Measurements from ENCODE around the gene SLC47A2.
"Not testable (repeated sequence)": the region's sequence is repeated elsewhere in the genome, so short reads cannot be mapped to it uniquely, and the experiment has no call there.

SLC47A2 gene

GRCh38 chr17:19707728-19708221 lies 8.6 kb downstream of the SLC47A2 start:
- DNase-seq, result no peak

- no peak for DNase-seq
Observed at GRCh38 chr17:19706791-19707727, 9.3 kb downstream of the SLC47A2 start.

DNA sequence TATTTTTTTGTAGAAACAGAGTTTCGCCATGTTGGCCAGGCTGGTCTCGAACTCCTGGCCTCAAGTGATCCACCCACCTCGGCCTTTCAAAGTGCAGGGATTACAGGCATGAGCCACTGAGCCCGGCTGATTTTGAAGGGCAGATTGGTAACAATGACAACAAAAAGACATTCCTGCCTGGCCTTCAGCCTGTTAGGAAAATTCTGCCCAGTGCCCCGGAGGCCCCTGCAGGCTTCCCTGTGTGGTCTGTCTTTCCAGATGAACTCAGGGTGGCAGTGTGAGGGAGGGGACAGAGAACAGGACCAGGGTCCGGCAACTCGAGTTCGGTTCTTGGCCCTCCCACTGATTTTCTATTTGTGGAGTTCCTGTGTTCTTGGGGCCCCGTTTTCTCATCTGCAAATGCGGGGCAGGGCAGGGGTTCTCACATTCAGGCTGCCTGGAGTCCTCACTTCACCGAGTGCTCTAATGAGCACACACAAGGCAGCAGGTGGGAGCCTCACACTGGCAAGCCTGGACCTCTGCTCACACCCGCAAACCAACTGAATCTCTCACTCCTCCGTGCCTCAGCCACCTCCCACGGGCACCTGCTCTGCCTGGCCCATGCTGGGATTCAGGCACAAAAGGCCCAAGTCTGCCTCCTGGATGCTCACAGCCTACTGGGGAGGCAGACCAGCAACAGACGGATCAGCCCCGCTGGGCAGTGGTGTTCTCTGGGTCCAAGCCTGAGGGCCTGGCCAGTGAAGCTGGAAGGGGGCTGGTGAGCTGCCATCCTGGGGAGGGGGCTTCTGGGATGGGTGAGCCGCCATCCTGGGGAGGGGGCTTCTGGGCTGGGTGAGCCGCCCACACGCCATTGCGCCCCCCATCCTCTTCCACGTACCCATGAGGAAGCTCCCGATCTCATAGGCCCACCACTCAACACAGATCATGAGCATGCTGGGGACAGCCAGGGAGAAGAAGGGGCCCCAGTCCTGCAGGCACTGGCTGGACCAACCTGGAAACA lies 10.3 kb downstream of the SLC47A2 start:
- DNase-seq, result no peak

DNA sequence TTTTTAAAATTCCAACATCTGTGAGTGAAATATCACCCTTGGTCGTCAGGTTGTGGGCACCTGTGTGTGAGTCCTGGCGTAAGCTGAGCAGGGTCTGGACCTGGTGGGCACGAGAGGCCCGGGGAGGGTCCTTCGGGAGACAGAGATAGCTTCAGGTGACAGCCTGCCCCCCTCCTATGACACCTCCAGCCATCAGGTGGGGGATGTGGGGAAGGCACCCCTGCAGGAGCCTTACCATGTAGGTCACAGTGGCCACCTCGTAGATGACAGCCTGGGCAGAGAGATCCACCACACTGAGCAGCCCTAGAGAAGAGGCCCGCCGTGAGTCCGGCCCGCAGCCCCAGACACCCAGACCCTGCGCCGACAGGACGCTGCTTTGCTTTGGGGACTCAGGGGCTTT lies 11.2 kb downstream of the SLC47A2 start:
- DNase-seq, result no peak

GRCh38 chr17:19703828-19704613 lies 12.4 kb downstream of the SLC47A2 start:
- DNase-seq, result no peak

DNA sequence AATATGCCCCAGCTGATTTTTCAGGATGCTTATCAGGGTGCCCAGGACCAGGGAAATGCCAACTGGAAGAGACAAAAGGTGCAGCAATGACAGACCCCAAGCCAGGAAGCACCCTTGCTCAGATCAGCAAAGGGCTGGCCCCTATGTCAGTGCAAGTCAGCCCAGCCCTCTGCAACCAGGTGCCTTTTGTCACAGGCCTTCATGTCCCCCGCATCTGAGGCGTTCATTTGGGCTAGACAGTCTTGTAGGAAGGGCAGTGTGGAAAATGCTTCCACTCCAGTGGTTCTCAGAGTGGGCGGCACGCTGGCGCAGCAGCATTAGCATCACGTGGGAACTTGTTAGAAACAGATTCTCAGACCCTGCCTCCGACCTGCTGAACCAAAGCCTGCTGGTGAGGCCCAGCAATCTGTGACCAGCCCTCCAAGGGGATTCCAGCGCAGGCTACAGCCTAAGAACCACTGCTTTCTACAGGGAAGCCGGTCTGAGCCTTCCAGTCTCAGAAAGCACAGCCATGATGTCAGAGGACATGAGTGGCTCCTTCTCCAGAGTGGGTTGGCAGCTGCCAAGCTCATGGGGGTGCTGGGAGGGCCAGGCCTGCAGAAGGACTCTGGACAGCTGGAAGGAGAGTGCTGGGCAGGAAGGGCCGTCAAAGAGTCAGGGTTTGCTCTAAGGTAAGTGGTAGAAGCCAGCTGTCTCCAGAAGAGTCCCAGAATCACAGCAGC lies 13.1 kb downstream of the SLC47A2 start:
- DNase-seq, result no peak

GRCh38 chr17:19702217-19702641 lies 14.2 kb downstream of the SLC47A2 start:
- no peak for DNase-seq

GRCh38 chr17:19686400-19687090 lies 29.8 kb downstream of the SLC47A2 start:
- DNase-seq, result no peak

- not testable (repeated sequence) for DNase-seq
Observed at GRCh38 chr17:19684909-19685580, 31.3 kb downstream of the SLC47A2 start.

- no peak for DNase-seq
Observed at GRCh38 chr17:19683117-19683516, 33.3 kb downstream of the SLC47A2 start.

DNA sequence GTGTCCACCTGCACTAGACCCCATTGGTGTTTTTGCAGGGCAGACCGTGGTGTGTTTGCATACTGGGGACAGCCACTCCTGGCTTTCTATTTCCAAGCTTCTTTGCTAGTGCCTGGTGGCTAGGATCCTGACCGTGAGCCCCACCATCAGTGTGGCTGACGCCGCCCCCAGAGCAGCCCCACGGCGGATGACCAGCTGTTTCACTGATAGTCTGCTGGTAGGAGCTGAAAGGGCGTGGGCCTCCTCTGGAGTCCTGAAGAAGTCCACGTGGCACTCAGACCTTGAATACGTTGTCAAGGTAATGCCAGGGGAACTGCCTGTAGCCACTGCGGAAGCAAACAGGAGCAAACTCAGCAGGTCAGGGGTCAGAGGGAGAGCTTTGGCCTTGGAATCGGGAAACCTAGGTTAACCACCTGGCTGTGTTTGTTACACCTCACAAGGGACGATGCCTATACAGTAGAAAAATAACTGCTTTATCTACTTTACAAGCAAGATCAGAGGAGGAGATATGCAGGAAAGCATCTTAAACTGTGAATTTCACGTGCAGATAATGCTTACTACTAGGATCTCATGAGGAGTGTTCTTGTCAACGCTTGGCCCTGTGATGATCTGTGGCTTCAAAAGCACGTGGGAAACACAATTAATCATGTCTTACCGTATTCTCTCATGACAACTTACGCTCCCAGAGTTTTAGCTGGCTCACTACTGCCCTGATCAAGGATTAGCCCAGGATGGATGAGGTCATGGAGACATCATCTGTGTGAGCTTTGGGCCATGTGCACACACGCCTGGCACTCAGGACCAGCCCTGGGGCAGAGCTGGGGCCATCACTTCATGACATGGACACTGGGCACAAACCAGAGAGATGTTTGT lies 37.6 kb downstream of the SLC47A2 start:
- DNase-seq, result no peak

DNA sequence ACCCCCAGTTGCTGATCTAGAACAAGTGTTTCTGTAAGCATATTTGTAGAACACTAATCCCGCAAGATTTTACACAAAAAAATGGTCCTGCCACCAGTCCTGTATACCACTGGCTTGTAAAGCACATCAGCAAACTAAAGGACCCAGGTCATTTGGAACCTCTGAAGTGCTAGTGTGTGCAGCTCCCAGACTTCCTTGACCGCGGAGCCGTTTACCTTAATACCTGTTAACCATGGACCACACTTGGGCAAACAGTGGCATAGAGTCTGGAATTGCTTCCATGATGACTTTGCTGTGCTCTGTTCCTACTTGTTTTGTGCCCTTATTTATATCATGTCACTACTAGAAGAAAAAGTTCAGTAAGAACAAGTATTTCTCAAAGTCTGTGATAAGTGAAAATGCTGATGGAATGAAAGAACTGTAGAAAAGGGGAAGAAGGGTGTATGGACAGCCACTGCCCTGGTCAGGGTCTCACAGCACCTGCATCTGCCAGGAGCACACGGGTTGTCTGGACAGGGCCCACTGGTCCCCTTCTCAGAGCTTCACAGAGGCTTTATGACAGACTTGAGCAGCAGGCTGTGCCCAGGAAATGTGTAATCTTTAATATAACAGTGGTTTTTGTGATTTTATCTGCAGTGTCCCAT lies 38.5 kb downstream of the SLC47A2 start:
- no peak for DNase-seq

- no peak for DNase-seq
Observed at GRCh38 chr17:19676896-19677295, 39.5 kb downstream of the SLC47A2 start.

DNA sequence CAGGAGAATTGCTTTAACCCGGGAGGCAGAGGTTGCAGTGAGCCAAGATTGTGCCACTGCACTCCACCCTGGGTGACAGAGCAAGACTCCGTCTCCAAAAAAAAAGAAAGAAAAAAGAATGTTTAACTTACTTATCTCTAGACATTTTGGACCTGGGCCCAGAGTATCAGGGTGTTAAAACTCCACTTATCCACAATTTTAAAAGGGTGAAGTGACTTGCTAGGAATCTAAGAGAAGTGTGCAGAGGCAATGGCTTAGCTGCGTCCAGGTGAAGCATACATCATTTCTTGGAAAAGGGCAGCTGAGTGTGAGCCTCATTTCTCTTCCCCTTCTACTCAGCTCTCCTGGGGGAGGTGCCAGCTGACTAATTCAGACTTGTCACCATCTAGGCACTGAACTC lies 42.8 kb downstream of the SLC47A2 start:
- no peak for DNase-seq

DNA sequence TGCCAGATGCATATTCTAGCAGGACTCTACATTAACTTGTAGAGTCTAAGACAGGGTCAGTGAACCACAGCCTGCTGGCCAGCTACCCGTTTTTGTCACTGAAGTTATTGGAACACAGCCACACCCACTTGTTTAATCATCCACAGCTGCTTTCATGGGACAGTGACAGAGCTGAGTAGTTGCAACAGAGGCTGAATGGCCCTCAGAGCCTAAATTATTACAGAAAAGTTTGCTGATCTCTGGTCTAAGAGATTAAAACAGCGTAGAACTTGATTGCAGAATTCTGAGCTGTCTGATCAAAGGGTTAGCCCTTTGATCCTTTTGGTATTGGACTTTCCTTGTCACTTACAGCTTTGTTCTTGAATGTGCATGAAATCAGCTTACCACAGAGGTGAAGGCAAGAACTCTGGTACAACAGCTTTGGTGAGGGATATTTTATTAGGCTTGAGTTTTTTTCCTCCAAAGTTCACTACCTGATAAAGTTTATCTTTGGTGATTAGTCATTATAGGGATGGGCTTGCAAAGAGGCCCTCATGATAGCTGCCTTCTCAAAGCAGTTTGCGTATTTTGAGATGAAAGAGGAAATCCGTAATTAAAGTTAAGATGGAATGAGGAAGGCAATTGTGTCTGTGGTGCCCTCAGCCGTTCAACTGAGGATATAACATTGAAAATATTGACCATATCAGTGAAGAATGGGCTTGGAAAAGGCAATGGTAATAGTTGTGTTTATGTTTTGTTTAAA lies 44.2 kb downstream of the SLC47A2 start:
- no peak for DNase-seq

DNA sequence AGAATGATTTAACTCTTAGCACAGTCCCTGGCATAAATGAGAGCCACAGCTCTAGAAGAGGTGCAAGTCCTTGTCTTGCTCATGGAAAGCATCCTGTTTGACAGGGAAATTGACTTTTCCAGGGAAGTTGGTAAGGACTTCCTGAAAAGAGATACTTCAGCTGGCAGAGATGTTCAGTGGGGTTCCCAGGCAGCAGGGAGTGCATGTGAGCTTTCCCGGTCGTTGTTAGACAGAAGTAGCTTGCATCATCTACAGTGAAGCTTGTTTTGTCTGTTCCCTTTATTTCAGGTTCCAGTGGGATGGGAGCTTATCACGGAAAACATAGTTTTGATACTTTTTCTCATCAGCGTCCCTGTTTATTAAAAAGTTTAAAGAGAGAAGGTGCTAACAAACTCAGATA lies 45.0 kb downstream of the SLC47A2 start:
- no peak for DNase-seq

- no peak for DNase-seq
Observed at GRCh38 chr17:19670908-19671307, 45.5 kb downstream of the SLC47A2 start.

DNA sequence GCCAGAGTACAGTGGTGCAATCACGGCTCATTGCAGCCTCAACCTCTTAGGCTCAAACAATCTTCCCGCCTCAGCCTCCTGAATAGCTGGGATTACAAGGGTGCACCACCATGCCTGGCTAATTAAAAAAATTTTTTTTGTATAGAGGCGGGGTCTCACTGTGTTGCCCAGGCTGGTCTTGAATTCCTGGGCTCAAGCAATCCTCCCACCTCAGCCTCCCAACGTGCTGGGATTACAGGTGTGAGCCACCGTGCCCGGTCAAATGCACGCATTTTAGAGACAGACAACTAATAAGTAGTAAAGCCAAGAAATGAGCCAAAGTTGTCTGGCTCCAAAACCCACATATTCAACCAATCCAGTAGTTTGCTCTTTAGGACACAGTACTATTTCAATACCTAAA lies 46.7 kb downstream of the SLC47A2 start:
- not testable (repeated sequence) for DNase-seq

Measured in effector CD8-positive, alpha-beta T cell (primary cell).